ENCODE measurements around the gene FMN1. TPM values are rescaled to one million over a fixed set of nuclear protein-coding genes. Genes with fewer than 3 reads are reported as not detected.

Gene FMN1
- total RNA-seq, 1 experiment from 2014 or later = 2.4 TPM

- CTCF ChIA-PET = interaction anchor here (1.1 kb wide), 1 partner anchor 230 kb away, joined by 4 read pairs; no protein-coding TSS in a partner anchor
- Histone ChIP-seq H3K36me3 (ENCODE audit: low read depth, low read length) (no peaks in the 10 kb centered on the region), H4K20me1 (ENCODE audit: low read length) (no peaks in the 10 kb centered on the region), H3K27ac (ENCODE audit: low read length) (peak overlapping the region; percentile 95), H3F3A (ENCODE audit: low read length, unreplicated experiment) (peaks cover 3% of the 10 kb centered on the region), H3K4me2 (ENCODE audit: low read length) (peak overlapping the region; percentile 66), H3K4me3 (ENCODE audit: low read length) (no peak overlapping the region), H3K27me3 (ENCODE audit: low read length) (0 out of 2 replicates have a peak, but pooled peaks cover 6% of the 10 kb centered on the region), H3K79me2 (ENCODE audit: low read length) (no peaks in the 10 kb centered on the region), H3K9me2 (replicated peaks; ENCODE audit: low read length) (no peaks in the 10 kb centered on the region), H2AFZ (ENCODE audit: low read length) (no peak overlapping the region), H3K9me3 (ENCODE audit: low read length) (no peaks in the 10 kb centered on the region), H3K4me1 (ENCODE audit: insufficient read depth, low read length) (peaks cover 39% of the 10 kb centered on the region), H3K9ac (ENCODE audit: low read length) (peak overlapping the region; percentile 78)
- BruUV-seq (replicated peaks) = no TSS peak
- peak; percentile 67 for DNase-seq
- no peak for TF ChIP-seq EZH2phosphoT487 (IDR thresholded peaks at IDR 0.05; ENCODE audit: borderline replicate concordance, low read length)
- TF ChIP-seq EZH2 (IDR thresholded peaks at IDR 0.05; ENCODE audit: low read length, unreplicated experiment) = no peak
- TF ChIP-seq, protein P1, sequence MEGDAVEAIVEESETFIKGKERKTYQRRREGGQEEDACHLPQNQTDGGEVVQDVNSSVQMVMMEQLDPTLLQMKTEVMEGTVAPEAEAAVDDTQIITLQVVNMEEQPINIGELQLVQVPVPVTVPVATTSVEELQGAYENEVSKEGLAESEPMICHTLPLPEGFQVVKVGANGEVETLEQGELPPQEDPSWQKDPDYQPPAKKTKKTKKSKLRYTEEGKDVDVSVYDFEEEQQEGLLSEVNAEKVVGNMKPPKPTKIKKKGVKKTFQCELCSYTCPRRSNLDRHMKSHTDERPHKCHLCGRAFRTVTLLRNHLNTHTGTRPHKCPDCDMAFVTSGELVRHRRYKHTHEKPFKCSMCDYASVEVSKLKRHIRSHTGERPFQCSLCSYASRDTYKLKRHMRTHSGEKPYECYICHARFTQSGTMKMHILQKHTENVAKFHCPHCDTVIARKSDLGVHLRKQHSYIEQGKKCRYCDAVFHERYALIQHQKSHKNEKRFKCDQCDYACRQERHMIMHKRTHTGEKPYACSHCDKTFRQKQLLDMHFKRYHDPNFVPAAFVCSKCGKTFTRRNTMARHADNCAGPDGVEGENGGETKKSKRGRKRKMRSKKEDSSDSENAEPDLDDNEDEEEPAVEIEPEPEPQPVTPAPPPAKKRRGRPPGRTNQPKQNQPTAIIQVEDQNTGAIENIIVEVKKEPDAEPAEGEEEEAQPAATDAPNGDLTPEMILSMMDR (conservative IDR thresholded peaks at IDR 0.05; ENCODE audit: low read depth, low read length) = no peak
- ATAC-seq = peak; percentile 23
- intact Hi-C loops (cut with micrococcal nuclease) = loop anchor here (2.0 to 5.0 kb wide), 2 partner anchors 34 to 49 kb away; no protein-coding TSS in a partner anchor
- POLR2A ChIA-PET (ENCODE audit: unreplicated experiment) = no interaction called here
Measured at GRCh38 chr15:33243393-33243792, 48.9 kb upstream of the FMN1 start.

DNA sequence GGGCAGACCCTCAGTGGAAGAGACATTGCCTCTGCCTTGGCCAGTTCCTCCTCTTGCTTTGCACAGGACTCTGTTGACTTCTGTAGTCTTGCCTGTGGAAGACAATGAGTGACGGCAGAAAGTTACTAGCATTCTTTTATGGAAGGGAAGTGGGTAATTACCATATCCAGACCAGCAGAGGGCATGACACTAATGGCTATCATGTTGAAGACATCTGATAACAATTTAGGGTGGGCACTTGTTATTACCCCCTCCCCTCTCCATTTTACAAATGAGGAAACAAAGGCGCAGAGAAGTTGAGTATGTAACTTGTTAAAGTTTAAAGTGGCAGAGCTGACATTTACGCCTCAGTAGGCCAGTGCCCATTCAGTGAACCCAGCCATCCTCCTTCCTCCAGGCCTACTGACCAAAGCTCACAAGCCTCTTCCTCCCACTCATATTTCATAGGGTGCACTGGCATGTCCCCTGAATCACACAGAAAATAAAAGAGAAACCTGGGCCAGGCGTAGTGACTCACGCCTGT is 48.2 kb upstream of the FMN1 start:
- no TSS peak for BruUV-seq (replicated peaks)
- peak overlapping the region; percentile 95 for H3K27ac ChIP-seq (ENCODE audit: low read length)

More for the DNA sequence above, 48.2 kb upstream of the FMN1 start:
- TF ChIP-seq EZH2phosphoT487 (IDR thresholded peaks at IDR 0.05; ENCODE audit: borderline replicate concordance, low read length) = no peak
- TF ChIP-seq, protein P1 (conservative IDR thresholded peaks at IDR 0.05; ENCODE audit: low read depth, low read length) = peak; percentile 79
- Histone ChIP-seq H3K9ac (ENCODE audit: low read length) (peak overlapping the region; percentile 78), H3F3A (ENCODE audit: low read length, unreplicated experiment) (peaks cover 3% of the 10 kb centered on the region), H3K4me3 (ENCODE audit: low read length) (no peak overlapping the region; the same call in 1 of the 2 replicates), H4K20me1 (ENCODE audit: low read length) (no peaks in the 10 kb centered on the region), H3K4me1 (ENCODE audit: insufficient read depth, low read length) (peaks cover 39% of the 10 kb centered on the region), H3K9me2 (replicated peaks; ENCODE audit: low read length) (no peaks in the 10 kb centered on the region), H3K79me2 (ENCODE audit: low read length) (no peaks in the 10 kb centered on the region), H3K4me2 (ENCODE audit: low read length) (peak overlapping the region; percentile 66), H2AFZ (ENCODE audit: low read length) (peak overlapping the region; percentile 13; the same call in 1 of the 2 replicates), H3K9me3 (ENCODE audit: low read length) (no peaks in the 10 kb centered on the region), H3K27me3 (ENCODE audit: low read length) (0 out of 2 replicates have a peak, but pooled peaks cover 6% of the 10 kb centered on the region), H3K36me3 (ENCODE audit: low read depth, low read length) (no peaks in the 10 kb centered on the region)
- intact Hi-C loops (cut with micrococcal nuclease) = loop anchor here (2.0 to 5.0 kb wide), 2 partner anchors 35 to 50 kb away; no protein-coding TSS in a partner anchor
- POLR2A ChIA-PET (ENCODE audit: unreplicated experiment) = no interaction called here
- CTCF ChIA-PET = interaction anchor here (1.1 kb wide), 1 partner anchor 229 kb away, joined by 4 read pairs; no protein-coding TSS in a partner anchor
- DNase-seq (peak; percentile 62), ATAC-seq (peak; percentile 30)

All from PC-3 (cell line).